HG02870 (cell line): ENCODE data around the gene SLC18B1.

Experiments
- ATAC-seq: cut with Tn5 transposase; IDR thresholded peaks from one replicate; pipeline ENCODE4 v1.9.1; 2021; ENCODE audit warnings: mild to moderate bottlenecking, moderate library complexity; ENCODE audit not compliant: unreplicated experiment

SLC18B1 gene

DNA sequence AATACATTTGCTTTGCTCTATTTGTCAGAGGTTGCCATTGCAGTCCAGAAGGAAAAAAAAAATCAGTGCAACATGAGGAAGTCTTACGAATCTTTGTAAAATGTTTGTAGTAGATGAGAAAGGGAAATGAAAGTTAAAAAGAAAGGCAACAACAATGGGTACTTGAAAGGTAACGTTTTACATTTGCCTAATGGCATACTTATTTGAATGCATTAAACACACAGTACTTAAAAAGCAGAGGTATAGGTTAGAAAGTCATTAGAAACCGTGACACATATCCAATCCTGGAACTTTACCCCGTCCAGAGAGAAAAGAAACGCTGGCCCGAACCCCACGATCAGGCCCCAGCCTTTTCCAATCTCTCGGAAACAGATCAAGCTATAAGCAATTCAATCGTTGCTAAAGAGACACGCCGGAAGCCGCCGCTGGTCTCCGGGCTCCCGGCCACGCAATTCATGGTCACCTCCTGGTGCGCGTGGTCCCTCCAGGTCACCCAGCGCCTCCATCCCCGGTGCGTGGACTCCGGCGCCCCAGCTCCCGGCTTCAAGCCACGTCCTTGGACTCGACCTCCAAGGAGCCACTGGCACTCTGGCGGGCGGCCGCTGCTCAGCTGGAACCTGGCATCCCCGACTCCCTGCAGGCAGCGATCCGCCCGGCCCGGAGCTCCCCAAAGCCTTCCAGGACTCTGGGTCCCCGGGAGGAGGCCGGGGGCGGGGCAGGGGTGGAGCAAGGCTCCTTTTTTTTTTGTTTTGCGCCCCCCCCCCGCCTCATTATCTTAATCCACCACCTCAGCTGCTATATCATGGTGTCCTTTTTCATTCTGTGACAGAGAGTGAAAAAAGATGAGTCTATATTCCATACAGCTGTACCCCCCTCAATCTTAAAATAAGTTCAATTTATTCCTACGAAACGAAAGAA is at the start of gene SLC18B1:
Gene SLC18B1 (minus strand): TSS at position 687 of the 918 bp plus-strand sequence. CDS start 181 bp downstream, at position 506.
- peak; percentile 43 for ATAC-seq

DNA sequence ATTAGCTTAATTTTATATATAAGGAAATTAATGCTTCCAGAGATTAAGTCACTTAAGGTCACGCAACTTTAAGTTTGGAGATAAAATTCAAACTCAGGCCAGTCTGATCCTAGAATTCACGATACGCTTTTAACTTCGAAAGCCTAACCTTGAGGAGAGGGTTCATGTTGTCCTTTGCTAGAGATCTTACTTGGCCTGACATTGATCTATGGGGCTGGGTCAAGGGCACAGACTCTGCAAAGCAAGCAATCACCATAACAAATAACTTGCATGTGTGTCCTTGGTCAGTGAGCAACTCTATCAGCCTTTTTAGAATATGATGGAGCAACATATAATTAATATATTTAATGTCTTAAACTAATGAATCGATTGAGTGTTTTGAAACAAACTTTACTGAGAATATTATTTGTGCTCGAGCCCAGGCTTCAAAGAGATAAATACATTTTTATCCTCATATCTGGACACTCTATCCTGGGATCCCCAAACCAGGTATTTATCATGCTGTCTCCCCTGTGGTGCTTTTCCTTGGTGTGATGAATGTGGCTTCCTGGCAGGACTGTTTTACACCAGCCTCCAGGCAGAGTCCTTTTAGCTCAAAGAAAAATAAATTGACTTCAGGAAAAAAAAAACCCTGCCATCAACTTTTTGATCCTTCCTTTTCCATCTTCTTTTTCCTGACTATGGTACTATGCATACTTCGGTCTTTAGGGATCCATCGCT is 45.0 kb upstream of the SLC18B1 start:
- no peak for ATAC-seq

DNA sequence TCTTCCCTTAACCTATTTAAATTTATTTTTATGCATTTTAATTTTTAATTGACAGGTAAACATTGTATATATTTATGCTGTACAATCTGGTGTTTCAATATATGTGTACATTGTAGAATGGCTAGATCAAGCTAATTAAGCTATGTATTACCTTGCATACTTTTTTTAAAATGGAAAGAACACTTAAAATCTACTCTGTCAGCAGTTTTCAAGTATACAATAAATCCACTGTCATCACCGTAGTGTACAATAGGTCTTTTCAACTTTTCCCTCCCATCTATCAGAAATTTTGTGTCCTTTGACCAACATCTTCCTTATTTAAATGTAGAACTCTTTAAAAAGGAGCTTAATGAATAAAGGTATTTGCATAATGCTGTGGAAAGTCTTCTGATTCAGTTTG is 43.5 kb upstream of the SLC18B1 start:
- no peak for ATAC-seq

DNA sequence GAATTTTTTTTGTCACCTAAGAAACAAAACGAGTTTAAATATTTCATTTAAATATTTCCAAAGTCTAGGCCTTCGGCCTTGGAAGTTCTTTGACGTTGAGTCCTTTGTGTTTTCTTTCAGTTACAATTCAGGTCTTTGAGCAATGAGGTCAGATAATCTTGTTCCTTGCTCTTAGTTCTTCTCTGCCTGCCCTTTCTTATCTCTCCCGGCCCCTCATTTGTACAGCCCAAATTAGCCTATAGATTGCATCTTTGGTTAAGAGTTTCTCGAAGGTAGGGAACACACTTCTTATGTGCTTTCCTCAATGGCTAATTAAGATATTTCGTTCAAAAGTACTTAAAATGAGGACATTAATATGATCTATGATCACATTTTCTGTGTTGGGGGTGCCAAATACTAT is 34.5 kb upstream of the SLC18B1 start:
- no peak for ATAC-seq

DNA sequence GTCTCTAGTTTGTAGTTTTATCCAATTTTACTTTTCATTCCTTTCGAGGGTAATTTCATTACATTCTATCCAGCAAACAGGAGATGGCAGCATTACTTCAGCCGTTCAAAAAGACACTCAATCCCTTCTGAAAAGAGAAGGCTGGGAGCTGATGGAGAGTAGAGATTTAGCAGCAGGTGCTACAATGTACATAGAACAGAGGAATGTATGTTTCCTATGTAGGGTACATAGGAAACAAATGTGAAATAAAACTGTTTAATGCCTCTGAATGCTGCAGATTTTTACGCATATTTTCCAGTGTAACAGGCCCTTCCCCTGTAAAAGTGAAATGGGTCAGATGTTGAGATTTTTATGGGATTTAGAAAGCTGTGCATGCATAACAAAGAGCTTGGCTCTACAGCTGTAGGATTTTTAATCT is 31.9 kb upstream of the SLC18B1 start:
- no peak for ATAC-seq

DNA sequence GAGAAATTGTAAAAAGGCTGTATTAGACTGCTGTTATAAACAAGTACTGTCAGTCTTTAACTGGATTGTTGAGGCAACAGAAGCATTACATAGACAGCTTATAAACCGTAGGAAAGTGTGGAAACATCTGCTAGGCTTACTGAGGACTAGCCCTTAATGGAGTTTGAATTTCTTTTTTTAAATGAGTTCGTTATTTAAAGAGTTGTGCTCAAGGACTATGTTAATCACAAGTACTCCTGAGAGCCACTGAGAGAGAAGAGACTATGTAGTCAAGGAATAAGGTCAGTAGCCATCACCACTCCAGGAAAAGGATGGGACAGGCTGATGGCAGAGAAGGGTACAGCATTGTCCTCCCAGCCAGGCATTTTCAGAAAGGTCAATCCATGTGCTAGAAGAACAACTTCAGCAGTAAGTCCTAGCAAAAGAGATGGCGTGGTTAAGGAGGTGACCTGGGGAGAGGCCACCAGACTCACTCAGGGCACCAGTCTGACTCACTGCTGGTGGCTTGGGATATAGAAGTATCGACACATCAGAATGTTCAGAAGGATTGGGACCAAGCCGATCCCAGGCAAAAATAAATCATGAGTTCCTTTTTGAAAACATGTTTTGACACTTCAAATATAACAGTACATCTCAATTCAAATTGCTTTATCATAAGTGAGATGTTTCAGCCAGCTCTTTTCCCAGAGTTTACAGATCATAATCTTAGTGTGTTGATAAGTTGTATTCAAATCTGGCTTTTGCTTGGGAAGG is 22.4 kb upstream of the SLC18B1 start:
- peak; percentile 26 for ATAC-seq

DNA sequence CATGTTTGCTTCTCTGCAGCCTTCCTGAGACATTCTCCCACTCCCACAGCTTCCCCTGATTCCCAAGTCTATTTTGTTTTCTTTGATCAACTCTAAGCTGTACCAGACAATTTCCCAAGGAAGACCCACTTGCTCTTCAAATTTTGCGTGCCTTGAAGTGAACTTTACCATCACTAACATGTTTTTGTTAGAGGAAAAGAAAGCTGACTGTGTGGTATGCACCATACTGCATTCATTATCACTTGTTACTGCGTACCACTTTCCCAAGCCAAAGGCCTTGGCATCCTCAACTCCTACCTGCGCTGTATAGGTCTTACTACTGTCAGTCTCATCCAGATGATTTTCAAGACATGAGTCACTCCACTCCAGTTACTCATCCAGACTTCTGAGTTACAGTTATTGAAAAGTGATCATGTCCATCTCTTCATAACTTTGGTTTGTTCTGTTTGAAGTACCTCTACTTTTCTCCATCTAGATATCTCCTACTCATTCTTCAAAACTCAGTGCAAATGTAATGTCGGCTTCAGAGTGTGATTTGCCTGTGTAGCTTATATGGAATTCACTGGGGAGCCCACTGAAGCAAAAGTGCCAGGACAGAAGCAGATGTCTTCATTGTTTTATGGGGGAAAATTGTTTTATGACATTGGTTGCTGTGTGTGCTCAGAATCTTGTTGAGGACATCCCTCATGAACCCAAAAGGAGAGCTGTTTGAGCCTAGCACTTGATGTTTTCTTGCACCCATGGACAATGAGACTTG is 21.1 kb upstream of the SLC18B1 start:
- no peak for ATAC-seq

DNA sequence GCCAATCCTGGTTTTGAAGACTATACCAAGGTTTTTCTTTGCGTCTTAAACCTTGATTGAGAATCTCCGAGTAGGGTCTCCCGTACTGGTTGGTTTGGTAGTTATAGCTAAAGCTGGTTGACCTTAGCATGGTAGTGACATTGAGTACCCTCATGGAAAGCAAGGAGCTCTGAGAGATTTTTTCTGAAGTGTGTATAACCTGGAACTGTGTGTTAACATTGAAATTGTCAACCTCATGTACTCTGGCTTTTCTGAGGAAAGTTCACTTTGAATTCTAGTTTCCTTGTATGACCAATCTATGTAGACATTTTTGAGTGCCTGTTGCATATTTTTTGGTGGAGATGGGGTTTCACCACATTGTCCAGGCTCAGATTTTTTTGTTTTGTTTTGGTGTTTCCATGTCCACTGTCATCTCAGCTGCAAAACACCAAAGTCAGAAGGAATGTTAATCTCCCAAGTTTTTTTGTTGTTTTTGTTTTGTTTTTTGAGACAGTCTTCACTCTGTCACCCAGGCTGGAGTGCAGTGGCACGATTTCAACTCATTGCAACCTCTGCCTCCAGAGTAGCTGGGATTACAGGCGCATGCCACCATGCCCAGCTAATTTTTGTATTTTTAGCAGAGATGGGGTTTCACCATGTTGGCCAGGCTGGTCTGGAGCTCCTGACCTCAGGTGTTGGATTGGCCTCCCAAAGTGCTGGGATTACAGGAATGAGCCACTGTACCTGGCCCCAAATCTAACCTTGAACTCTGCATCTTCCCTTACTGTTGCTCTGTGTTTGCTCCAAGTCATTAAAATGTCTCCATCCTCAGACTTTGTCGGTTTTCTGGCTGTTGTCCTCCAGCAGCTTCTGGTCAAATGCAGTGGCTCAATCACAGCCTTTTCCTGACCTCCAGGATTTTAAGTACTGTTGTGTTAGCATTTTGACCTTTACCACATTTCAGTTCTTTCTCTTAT is 20.2 kb upstream of the SLC18B1 start:
- ATAC-seq = no peak

DNA sequence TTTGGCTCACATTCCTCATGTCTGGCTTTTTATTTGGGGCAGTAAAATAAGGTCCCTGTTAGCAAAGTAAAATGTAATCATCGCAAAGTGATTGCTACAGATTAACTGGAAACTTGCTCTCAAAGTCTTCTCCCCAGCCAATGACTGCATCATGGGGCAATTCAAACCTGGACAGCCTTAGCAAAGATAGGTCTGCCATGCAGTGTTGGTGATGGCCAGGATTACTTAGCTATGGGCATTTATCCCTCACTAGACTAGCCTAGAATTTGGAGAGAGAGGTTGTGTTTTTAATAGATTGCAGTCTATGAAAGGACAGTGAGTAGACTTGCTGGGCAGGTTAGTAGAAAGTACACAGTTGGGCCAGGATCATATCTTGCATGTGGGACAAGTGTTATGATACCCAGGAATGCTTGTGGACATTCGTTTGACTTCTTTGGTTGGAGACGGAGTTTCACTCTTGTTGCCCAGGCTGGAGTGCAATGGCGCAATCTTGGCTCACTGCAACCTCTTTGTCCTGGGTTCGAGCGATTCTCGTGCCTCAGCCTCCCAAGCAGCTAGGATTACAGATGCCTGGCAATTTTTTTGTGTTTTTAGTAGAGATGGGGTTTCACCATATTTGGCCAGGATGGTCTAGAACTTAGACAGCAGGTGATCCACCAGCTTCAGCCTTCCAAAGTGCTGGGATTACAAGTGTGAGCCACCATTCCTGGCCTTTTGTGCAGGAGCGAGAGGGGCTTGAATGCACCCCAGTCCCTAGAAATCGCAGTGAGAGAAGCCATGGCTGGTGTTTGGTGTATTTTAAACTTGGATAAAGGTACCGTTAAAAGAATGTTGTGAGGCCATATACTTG is 19.3 kb upstream of the SLC18B1 start:
- no peak for ATAC-seq

DNA sequence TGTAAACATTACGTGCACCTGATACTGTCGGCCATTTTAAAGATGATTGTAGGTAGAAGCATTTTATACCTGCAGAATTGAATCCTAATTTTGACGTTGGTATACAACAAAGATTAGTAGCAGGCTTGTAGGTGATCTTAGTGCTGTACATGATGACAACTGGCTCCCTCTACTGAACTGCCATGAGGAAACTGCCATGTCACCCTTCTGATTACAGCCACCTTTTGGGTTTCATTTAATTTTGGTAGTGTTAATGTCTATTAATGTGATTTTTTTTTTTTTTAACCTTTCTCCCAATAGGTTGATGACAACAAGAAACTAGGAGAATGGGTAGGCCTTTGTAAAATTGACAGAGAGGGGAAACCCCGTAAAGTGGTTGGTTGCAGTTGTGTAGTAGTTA is 18.2 kb upstream of the SLC18B1 start:
- no peak for ATAC-seq

DNA sequence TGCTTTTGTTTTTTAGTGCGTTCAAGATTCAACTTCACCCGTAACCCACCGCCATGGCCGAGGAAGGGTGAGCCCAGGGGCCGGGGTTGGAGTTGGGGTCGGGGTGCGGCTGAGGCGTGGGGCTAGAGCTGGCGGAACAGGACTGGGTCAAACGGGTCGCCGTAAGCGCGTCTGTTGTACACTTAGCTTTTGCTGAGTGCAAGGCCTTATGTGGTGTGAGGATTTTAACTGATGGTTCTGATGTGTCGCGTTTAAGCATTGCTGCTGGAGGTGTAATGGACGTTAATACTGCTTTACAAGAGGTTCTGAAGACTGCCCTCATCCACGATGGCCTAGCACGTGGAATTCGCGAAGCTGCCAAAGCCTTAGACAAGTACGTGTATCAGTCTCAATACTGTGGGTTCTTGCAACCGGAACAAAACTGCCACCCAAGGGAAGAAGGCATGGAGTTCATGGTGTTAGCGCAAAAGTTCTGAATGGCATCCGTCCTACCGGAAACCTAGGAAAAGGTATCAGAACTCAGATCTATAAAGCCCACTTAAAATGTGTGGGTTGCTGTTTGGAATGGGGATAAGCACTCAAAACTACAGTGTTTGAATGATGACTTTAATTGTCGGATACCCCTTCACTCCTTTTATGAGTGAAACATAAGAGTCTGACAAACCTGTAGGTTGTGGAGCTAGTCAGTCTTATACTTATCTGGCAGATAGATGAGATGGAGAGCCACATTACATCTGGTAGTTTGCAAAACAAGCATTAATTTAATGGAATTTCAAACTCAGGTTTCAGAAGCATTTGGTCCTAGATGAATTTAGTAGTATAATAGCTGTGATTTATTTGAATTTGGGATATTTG is 16.5 kb upstream of the SLC18B1 start:
- peak; percentile 2 for ATAC-seq

DNA sequence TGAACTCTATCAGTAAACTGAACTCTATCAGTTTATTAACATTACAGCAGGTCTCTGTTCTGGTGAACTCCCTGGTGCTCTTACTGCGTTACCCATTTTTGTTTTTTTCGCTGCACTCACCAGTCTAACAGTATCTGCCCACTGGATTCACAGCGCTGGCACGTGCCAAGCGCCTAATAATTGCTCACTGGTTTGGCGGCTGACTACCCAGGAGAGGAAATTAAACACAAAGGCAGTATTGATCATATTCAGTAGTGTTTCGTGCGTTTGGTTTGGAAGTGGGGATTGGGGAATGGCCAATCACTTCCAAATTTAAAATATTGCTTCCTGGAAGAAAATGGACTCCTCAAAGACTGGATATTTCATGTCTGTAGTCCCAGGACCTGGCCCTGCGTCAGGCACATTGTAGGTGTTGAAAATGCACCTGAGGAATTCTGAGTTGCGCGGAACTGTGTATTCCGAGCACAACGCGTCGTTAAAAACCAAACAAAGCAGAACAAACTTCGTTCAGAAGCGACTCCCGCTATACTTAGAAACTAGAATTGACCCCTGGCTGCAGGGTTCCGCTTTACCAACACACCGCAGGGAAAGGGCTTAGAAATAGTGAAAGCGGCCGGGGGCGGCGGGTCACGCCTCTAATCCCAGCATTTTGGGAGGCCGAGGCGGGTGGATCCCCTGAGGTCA is 14.9 kb upstream of the SLC18B1 start:
- peak; percentile 30 for ATAC-seq

DNA sequence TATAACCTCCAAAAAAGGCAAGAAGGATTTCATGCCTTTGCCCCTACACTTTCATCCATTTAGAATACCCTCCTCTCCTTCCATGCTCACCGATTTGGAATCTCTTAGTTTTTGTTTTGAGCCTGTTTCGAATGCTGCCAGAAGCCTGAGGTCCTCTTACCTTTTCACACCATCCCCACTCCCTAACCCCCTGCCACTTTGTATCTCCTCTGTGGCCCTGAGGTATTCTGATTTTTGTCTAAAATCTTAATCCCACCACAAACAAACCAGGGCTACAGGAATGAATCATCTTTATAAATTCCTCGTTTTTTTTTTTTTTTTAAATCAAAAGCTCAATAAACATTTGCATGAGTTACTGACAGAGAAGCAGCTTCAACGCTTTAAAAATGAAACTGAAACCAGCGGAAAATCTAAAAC is 14.3 kb upstream of the SLC18B1 start:
- ATAC-seq = peak; percentile 11

DNA sequence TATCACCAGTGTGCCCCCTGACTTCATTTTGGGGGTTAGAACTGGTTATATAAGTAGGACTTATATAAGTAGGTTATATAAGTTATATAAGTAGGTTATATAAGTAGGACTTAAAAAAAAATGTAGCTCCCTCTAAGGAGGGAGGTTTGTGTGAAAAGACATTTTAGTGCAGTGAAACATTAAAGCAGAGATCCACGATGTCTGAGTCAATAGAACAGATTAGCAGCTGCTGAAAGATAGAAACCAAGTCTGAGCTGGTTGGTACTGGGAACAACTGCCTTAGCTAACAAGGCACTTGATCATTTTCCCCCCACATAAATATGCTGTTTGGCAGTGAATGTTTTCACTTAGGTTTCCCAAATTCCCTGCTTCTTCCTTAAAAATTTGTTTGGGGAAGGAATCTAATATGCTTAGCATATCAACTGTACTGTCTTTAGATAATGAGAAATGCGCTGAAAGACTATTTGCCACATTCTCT is 13.9 kb upstream of the SLC18B1 start:
- no peak for ATAC-seq

DNA sequence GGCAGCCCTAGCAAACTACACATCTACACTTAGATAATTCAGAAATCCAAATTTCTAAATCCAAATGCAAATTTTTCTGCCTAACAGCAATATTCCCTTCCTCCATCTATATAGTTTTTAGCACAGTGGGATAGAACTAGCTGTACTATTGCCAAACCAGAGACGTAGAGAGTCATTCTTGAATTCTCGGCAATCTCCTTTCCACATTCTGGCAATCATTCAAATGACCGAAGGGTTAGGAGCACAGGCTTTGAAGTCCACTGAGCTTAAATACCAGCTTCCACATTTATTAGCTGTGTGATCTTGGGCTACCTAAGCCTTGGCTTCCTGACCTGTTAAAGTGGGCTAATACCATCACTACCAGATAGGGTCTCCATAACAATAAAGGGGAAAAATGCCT is 12.8 kb upstream of the SLC18B1 start:
- no peak for ATAC-seq

DNA sequence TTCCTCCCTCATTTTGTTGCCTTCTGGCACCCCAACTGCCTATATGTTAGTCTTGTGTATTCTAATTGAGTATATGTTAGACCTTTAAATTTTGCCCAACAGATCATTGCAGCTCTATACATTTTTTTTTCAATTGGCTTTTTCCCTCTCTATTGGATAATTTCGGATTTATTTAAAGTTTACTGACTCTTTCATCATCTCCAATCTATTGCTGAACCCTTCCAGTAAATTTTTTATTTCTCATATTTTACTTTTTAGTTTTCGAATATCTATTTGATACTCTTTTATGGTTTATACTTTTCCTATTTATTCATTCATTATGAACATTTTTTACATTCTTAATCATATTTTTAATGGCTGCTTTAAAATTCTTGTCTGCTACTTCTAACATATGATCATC is 7.1 kb upstream of the SLC18B1 start:
- ATAC-seq = no peak

DNA sequence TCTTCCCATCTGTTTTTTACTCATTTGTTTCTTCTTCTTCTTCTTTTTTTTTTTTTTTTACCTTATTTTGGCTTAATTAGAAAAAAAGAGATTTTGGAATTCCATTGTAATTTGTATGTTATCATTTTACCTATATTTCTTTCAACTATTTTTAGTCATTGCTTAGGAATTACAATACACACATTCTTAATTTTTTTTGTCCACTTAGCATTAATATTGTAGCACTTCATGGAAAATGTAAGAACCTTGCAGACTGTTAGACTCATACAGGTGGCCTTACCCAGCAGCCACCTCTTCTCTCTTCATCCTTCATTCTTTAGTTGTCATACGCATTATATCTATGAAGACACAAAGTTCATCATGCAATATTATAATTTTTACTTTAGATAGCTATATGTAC is 5.8 kb upstream of the SLC18B1 start:
- ATAC-seq = no peak
